GM18517 (cell line): ENCODE measurements around the gene CMTM5.

ENCODE experiments used
- ATAC-seq: cut with Tn5 transposase; IDR thresholded peaks from one replicate; pipeline ENCODE4 v1.9.1; 2021; ENCODE audit warnings: mild to moderate bottlenecking, moderate library complexity; ENCODE audit not compliant: unreplicated experiment

CMTM5 gene, protein sequence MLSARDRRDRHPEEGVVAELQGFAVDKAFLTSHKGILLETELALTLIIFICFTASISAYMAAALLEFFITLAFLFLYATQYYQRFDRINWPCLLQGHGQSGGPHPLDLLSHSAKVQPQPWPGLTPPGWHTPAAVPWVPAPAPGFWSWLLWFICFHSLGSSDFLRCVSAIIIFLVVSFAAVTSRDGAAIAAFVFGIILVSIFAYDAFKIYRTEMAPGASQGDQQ

DNA sequence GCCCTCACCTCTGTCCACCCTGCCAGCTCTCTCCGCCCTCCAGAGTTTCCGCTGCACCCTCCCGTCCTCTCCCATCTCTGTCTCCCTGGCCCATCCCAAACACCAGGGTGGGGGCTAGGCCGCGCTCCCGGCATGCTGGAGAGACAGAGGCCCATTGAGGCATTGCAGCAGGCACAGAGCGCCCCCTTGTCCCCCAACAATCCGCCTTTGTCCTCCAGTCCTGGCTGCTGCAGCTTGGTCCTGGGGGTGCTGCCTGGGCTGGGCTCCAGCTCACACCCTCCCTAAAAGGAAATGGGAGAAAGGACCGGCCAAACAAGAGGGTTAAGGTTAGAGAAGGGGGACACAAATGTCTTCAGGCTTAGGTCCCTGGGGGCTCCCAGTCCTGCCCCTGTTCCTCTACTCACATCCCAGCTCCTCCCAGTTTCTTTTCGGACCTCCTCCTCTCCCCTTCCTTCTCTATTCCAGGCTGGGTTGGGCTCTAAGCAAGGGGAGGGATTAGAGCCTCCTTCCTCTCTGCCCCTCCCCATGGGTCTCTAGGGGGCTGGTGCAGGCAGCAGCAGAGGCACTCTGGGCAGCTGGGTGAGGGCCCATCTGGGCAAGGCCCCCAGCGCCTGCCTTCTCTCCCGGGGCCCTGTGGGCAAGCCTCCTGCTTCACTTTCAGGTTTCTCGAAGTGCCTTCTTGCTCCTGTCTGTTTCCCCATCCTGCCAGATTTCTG is at the start of gene CMTM5:
Gene CMTM5 (plus strand): TSS at position 565 of the 716 bp plus-strand sequence. CDS start 206 bp downstream, outside the sequence.
- no peak for ATAC-seq

DNA sequence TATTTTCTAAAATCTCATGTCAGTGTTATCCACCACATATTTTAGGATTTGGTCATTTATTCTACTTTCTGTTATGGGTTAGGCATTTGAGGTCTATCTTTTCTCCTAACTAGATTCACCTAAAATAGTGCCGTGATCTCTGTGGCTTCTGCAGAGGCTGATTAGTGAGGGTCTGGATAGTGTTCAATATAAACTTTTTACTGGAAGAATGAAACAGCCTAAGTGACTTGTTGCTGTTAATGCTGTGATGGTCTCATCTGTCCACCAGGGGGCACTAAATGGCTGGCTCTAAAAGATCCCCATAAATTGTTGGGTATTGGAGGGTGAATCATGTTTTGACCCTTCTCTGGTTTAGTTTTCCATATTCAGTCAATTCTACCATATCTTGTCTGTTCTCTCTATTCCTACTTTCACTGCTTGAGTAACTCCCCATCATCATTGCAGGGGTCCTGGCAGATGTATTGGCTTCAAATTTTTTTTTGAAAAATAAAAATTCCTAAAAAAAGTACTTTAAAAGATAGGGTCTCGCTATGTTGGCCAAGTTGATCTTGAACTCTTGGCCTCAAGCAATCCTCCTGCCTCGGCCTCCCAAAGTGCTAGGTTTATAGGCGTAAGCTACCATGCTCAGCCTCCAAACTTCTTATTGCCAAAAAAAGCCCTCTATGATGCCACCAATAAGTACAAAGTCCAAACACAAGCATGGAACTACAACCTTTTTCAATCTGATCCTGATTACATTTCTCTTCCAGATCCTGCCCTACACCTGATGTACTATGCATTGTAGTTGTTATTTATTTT is 48.7 kb upstream of the CMTM5 start:
- ATAC-seq = peak; percentile 64

DNA sequence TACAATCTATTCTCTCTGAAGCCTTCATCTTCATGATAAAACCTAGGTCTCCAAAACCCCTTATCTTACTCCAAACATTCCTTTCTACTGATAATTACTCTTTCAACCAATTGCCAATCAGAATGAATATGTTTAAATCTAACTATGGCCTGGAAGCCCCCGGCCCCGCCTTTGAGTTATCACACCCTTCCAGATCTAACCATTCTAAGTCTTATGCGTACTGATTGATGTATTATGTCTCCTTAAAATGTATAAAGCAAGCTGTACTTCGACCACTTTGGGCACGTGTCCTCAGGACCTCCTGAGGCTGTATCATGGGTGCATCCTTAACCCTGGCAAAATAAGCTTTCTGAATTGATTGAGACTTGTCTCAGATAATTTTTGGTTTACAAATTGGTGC is 41.2 kb upstream of the CMTM5 start:
- no peak for ATAC-seq

DNA sequence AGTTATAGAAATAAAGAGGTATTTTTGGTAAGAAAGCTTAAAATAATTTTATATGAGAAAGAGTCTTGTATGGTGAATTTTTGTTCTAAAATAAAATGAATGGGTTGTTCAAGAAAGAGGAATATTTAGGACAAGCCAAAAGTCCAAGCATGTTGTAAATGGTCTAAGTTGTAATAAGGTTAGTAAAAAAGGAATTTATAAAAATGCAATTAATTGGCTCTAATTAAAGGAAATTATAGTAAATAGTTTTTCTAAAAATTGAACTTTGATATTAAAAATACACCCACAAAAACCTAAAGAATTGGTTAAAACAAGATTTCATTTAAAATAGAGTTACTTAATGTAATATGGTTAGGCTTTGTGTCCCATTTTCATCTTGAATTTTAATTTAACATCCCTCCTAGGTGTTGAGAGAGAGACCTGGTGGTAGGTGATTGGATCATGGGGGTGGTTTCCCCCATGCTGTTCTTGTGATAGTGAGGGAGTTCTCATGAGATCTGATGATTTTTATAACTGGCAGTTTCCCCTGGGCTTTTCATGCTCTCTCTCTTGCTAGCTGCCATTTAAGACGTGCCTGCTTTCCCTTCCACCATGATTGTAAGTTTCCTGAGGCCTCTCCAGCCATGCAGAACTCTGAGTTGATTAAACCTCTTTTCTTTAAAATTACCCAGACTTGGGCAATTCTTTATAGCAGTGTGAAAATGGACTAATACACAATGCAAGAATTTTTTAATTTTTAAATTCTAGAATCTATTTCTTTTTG is 37.2 kb upstream of the CMTM5 start:
- no peak for ATAC-seq

DNA sequence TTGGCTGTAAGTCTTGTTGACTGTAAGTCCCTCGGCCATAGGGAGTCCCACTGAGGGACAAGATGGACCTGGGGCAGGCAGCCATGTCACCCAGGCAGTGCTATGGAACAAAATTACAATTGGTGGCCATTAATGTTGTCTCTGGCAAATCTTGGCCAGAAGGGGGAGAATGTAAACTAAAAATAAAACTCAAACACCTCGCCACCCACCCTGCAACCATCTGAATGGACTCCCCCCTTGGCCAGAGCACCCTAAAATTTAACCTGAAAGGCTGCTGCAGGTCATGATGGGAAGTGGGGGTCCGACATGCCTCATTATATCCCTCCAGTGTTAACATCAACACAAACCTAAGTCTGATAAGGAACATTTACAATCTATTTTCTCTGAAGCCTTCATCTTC is 32.4 kb upstream of the CMTM5 start:
- ATAC-seq = no peak

DNA sequence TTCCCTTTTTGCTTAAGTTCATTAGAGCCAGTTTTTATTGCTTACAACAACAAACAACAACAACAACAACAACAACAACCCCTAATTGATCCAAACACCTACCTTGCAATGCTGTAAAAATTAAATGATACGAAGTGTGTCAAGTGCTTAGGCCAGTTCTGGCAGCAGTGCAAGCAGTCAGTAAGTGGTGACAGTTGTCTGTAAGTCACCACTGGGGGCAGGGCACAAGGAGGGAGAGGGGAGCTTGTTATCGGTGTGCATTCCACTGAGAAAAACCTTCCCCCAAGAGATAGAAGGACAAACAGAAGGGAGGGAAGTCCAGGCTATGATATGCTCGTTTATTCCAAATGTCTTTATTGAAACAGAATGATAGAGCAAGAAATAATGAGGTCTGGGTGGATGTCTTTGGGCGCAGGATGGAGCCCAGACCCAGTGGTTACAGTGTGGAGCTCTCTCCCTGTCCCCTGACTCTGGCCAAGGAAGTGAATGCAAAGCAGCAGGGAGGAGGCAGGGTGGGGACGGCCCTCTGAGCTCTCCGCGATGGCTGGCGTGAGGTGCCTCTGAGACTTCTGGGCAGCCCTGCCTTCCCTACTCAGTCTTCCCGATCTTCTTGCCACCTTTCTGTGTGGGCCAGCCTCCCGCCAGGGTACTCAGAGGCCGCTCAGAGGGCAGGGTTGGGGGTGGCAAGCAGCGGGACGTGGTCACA is 30.7 kb upstream of the CMTM5 start:
- ATAC-seq = no peak

DNA sequence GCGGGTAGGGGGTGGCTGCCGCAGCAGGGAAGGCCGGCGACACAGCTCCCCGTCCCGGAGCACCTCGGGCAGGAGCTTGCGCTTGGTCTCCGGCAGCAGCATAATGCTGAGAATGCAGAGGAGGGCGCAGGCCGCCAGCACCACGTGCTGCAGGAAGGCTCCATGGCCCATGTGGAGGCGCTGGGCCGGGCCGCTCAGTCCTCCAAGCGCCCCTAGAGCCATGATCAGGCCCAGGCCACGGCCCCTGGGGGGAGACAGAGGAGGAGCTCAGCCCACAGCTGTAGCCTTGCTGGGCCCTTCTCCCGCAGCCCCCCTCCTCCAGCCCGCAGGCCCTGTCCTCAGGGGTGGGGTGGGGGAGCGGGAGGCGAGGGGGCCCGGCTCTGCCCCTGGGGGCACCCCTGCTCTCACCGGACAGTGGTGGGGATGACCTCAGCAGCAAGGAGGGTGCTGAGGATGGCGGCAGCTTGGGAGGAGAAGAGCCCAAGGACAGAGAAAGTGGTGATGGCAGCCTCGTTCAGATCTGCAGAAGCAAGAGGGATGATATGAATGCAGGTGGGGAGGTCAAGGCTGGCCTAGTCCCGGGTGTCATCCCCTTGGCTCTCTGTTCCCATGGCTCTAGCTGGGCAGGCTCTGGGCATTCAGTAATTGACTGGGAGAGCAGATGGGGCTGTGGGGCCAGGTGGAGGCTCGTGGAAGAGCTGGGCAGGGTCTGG is 30.0 kb upstream of the CMTM5 start:
- no peak for ATAC-seq

DNA sequence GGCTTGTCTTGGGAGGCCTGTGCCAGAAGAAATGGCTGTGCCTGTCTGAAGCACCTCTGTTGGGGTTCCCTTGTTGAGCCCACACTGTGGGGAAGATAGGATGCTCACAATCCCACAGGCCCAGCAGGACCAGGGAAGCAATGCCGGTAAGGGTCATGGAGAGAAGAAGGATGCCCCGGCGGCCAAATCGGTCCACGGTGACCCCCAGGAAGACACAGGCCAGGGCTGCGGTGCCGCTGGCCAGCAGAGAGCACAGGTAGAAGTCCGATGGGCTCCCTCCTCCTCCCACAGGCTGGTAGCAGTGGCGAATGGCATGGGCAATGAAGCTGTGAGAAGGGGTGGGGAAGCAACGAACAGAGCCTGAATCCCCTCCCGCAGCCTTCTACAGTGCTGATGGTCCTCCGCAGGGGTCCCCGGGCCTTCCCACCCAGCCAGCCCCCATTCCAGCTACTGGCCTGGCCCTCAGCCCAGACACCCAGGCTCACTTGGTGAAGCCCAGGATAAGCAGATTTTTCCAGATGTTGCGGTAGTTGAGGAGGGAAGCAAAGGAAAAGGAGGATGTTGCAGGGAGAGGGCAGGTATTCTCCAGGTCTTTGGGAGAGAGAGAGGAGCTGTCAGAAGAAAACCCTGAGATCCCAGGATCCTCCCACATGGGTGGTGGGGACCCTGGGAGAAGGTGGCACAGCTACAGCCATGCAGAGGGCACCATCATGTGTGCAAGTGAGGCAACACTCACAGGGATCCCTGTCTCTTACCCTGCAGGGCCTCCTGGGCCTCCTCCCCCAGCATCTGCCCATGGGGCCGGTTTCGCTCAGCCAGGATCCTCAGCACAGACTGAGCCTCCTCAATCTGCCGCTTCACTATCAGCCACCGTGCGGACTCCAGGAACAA is 29.2 kb upstream of the CMTM5 start:
- no peak for ATAC-seq

DNA sequence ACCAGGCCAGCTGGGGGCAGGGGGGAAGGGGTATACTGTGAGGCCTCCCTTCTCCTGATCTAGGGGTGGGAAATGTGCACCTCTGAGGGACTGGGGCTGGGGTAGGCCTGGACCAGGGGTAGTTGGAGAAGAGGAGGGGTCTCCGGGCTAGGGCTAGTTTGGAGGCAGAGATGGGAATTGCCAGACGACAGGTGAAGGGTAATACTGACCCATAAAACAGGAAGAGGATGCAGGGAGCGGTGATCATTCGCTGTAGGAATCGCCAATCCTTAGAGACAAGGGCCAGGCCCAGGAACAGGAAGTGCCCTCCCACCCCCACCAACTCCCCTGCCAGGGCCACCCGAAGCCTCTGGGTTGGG is 28.6 kb upstream of the CMTM5 start:
- no peak for ATAC-seq

DNA sequence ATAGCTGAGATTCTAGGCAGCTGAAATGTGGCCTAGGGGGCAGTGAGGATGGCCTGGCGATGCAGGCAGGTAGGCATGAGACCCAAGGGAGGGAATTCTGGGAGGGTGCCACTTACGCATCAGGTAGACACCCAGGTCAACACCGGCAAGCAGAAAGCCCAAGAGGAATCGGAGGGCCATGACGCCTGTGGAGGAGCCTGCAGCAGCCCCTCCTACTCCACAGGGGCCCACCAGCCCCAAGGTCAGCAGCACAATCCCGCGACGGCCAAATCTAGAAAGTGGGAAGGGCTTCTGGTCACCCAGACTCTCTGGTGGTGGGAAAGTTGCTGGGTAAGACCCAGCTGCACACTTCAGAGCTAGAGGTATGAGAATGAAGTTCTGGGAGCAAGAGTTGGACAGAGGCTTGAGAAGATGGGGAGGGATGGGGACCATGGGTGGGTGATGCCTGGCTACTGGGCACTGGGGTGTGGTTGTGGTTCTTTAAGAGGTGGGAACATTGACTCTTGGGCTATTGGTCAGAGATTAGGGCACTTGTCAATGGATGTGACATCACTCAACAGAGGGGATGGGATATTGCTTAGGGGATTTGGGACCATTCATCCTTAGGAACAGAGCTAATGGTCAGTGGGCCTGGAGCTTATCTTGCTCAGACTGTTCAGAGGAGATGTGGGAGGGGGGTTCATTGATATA is 27.5 kb upstream of the CMTM5 start:
- no peak for ATAC-seq

DNA sequence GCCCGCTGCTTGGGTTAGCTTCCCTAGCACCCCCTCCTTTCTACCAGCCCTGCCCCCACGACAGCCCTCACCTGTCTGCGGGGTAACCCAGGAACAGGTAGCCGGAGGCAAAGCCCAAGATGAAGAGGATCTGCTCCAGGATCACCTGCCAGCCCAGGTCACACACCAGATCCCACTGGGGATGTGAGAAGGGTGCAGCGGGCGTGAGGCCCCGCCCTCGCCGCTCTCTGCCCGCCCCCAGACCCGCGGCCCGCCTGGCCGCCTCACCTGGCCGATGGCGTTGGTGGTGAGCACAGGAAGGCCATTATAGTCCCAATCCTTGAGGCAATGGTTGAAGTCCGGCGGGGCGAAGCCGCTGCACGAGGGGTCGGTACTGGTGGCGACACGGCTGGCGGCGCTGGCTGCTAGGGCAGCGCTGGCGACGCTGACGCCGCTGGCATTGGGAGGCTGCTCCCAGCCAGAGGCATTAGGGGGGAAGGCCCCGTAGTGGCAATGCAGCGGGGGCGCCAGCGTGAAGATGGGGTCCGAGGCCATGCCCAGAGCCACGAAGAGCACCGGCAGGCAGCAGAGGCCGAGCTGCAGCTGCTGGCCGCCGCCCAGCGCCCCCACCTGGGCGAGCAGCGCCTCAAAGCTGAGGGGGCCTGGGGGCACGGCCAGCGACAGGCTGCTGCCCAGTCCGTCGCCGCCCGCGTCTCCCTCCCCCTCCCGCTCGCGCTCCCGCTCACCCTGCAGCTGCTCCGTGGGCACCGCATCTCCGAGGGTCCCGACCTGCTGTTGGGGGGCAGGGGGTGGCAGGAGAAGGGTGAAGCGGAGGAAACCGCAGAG is 25.0 kb upstream of the CMTM5 start:
- ATAC-seq = no peak

DNA sequence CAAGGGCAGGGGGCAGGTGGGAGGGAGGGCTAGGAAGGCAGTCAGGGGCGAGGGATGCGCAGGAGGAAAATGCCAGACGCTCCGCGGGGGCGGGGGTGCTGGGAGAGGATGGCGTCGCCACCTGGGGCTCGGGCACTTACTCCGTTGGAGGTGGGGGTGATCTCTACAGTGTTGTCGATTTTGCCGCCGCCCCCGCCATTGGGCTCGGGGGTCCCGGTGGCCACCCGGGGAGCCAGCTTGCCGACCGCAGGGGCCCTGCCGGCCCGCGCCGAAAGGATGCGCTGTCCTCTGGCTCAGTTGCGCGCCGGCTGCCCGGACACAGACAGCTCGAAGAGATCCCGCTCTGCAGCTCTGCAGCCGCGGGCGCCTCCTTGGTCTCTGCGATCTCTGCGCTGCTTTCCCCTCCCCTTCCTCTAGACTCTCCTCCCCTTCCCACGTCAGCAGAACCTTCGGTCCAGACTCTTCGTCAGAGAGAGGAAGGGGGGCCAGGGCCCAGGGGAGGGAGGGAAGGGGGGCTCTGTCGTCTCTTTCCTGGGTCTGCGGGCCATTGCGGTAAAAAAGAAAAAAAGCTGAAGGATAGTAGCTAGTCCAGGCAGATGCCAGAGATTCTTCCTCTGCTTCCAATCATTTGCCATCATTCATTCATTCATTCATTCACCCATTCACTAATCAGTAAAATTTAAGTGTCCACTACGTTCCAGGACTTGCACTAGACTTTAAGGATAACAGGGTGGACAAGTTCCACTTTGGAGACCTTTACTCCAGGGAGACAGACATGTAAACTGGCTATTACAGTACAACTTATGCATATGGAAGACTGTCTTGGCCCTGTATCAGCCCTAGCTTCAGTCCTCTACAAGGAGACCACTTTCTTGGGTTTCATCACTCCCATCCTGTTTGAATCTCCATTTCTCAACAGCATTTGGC is 24.1 kb upstream of the CMTM5 start, which contains the start of gene SLC22A17:
Gene SLC22A17 (minus strand): TSS at position 382 of the 927 bp plus-strand sequence.
- ATAC-seq = no peak

DNA sequence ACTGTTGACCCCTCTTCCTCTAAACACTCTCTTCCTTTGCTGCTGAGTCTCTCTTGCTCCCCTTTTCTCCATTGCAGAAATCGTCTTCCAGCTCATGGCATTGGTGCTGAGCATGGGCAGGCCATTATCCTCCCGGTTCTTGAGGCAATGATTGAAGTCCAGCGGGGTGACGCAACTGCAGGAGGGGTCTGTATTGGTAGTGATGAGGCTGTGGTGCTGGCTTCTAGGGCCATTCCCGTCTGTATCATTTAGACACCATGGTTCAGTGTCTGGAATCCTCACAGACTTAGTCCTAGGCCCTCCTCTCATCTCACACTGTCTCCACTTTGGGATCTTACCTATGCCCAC is 23.4 kb upstream of the CMTM5 start:
- no peak for ATAC-seq

DNA sequence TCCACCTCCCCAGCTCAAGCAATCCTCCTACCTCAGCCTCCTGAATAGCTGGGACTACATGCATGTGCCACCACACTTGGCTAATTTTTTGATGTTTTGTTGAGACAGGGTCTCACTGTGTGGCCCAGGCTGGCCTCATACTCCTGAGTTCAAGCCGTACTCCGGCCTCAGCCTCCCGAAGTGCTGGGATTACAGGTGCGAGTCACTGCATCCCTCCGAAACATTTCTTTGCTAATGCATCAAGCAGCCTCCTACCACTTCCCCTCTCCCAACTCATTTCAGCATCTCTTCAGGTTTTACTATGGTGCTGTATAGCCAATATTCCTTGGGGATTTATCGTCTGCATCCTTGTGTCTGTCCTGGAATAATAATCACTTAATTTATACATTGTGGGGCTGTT is 21.9 kb upstream of the CMTM5 start:
- no peak for ATAC-seq

DNA sequence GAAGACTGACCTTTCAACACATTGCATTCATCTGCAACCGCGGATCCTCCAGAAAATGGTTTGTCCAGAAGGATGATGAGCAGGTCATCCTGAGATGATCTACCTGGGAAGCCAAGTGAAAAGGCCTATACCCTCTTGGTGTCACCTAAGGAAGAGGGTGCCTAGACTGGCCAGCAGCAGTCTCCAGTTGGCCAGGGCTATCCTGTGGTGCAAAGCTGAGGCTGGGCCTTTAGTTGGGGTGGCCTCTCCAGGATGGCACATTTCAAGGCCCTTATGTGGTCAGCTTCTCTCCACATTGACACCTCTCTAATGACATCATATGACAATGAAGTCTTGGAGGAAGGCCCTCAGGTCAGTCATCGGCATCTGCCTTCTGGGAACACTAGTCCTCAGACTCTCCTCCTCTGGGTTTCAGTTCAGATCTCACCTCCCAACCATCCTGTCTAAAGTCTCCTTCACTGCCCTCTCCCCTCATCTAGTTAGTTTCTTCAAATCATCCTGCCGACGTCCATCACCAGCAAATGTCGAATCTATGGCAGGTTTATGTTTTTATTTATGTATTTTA is 20.9 kb upstream of the CMTM5 start:
- ATAC-seq = no peak

DNA sequence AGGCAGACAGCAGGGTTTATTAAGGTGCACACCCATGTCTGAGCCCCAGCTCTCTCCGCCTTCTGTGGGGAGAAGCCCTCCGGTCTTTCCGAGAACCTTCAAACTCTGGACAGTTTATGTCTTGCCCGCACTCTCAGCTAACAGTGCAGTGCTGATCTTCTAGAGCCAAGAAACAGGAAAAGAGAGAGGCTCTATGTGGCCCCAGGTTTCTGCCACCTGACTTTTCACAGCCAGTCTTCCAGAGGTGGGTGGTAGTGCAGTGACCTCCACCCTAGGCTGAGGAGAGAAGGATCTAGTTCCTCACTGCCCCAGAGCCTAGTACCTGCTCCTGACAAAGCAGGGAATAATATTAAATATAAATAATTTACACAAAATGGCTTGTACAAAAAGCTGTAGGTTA is 20.2 kb upstream of the CMTM5 start:
- no peak for ATAC-seq
